Medulla oblongata (tissue), 1 donor: ENCODE data around the gene MSX1.
A peak's percentile ranks its signal among the peaks of the same experiment; 100 is the strongest.
"Not testable (repeated sequence)": the region's sequence is repeated elsewhere in the genome, so short reads cannot be mapped to it uniquely, and the experiment has no call there.

Experiments
- DNase-seq: peaks from one replicate; pipeline ENCODE4 v3.0.0-alpha.2; 2015; ENCODE audit errors: extremely low spot score

Gene MSX1

DNA sequence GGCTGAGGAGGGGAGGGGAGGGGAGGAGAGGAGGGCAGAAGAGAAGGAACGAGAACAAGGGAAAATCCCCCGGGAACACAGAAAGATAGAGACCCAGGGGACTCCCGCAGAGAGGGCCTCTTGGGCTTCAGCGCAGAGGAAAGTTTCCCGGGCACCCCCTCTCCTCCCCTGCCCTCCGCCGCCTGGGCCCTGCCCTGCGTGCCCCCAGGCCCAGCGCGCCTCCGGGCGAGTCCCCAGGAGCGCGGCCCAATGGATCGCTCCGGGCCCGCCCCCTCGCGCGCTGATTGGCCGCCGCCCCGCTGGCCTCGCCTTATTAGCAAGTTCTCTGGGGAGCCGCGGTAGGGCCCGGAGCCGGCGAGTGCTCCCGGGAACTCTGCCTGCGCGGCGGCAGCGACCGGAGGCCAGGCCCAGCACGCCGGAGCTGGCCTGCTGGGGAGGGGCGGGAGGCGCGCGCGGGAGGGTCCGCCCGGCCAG lies at the start of gene MSX1:
TSS of gene MSX1 (plus strand) at position 341 of the 474 bp plus-strand sequence. CDS start 235 bp downstream, outside the sequence.
- DNase-seq = peak; percentile 92

DNA sequence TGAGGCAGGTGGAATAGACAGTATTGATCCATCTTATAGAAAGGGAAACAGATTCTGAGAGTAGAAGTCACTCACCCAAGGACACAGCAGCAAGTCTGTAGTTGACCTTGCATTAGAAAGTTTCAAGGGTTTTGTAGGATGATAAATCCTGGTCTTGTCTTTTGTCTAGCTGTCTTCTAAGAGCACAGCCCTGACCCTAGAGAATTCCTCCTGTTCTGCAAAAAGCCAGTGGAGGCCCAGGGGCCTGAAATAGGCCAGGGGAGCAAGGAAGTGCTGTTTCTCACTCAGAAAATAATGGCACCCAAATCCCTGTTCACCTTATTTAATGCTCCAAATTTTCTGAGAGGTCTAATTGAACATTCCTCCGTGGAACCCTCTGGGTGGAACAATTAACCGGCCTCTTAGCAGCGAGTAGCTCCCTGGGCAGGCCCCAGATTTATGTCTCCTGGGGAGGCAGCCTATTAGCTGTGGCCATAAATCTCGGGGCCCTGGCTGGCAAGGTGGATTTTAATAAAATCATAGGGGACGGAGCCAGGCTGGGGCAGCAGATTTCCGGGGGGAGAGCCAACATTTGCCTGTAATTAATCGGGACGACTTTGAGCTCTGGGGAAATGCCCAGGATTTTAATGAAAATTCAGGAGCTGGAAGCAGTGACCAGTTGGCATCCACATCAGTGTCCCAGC lies 49.2 kb upstream of the MSX1 start:
- DNase-seq = peak; percentile 67

DNA sequence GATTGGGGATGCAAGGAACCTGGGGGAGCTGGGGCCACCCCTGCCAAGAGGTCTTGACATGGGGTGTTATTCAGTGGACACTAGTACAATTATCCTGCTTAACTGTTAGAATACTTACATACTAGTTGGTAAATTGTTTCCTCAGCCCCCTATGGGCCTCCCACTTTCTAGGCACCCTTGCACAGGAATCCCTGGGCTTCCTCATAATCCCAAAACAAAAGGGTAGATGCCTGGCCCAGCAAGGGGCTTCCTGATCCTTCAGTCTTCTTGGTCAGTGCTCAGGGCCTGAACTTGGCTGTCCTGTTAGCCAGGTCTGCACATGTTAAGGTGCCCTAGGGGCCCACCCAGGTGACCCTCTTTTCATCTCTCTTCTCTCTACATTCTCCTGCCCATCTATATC lies 48.7 kb upstream of the MSX1 start:
- no peak for DNase-seq

DNA sequence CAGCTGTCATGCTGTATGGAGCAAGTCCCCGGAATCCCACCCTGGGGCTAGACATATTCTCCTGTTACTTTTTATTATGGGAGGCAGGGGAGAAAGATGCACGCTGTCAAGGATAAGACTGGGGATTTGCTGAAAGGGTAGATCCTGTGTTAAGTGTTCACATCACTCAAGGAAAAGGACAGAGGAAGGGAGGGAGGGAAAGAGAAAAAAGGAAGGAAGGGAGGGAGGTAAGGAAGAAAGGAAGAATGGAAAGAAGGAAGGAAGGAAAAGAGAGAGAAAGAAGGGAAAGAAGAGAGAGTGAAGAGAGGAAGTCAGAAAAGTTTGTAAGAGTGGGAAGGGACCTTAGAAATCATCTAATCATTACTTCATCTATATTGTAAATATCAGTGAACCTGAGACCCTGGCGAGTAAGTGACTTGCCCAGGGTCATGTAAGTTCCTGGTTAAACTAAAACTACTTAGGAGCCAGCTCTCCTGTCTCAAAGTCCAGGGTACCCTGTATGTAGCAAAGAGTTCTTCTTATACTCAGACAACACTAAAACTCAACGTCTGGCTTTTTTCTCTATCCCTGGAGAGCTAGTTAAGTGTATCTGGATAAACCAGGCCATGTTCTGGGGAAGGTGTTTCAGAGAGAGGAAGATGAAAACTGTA lies 47.2 kb upstream of the MSX1 start:
- DNase-seq = no peak

DNA sequence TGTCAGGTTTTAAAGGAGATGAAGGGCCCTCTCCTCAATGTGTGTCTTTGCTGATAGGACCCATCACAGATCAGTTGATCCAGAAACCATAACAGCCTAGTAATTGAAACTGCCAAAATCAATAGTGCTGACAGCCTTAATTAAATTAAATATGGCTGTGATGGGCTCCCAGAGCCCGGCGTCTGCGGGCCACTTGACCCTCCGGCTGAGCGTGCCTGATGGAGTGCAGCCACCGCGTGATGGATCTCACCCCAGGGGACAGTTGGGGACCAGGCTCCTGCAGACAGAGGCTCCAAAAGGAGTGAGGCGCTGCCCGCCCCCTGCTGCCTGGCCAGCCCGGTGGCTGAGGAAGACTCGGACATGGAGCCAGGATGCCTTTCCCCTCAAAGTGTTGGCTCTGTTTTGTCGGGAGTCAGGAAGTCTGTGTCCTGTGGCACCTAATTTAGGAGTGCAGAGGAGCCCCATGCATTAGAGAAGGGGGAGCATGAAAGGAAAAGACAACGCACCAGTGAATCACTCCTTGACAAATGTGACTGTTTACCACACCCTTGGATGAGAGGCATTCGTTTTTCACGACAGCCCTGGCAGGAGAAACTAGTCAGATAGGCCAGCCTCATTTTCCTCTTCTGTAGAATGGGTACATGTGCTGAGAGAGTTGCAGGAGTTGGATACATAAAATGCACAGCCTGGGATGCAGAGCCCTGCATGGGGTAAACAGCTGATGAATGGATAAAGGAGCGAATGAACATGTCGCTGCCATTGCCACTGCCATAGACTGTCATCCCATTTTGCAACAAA lies 40.9 kb upstream of the MSX1 start:
- no peak for DNase-seq

DNA sequence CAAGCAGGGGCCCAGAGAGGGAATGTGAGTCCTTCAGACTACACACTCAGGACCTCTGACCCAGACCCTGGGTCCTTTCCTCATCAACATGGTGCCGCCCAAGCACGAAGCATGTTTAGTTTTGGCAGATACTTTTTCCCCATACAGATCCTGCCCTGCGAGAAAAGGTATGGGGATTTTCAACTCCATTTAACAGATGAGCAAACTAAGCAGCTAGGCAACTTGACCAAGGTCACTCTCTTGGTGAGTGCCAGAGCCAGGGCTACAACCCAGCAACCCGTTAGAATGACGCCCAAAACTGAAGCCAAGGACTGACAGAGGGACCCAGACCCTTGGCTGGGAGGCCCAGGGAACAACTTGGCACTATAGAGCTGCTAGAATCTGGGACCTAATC lies 40.3 kb upstream of the MSX1 start:
- DNase-seq = peak; percentile 36

DNA sequence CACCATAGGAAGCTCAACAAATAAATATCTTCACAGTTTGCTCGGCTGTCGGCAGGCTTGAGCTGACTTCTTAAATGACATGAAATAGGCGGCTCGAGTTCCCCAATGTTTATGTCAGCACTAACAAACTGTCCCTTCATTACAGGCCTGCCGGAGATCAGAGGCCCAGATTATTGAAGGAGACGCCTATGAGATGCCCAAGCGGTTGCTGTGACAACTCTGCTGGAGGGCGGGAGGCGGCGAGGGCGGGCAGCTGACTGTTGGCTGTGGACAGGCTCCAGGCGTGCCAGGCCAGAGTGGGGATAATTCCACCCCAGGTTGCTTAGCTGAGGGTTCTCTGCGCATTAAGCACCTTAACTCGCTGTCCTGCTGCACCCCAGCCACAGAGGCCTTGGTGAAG lies 39.2 kb upstream of the MSX1 start:
- peak; percentile 90 for DNase-seq

DNA sequence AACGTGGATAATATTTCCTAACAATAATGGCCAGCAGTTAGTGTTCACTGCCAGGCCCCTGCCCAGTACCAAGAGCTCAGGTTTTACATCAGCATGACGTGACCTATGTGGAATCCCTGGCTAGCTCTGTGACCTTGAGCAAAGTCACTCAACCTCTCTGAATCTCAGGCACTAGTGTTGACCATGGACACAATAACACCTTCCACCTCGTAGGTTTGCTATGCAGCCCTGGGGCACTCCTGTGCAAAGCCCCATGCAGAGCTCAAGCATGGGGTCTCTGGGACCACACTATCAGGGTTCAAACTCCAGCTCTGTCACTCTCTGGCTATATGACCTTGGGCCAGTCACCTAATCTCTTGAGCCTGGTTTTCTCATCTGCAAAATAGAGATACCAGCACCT lies 38.7 kb upstream of the MSX1 start:
- DNase-seq = no peak

DNA sequence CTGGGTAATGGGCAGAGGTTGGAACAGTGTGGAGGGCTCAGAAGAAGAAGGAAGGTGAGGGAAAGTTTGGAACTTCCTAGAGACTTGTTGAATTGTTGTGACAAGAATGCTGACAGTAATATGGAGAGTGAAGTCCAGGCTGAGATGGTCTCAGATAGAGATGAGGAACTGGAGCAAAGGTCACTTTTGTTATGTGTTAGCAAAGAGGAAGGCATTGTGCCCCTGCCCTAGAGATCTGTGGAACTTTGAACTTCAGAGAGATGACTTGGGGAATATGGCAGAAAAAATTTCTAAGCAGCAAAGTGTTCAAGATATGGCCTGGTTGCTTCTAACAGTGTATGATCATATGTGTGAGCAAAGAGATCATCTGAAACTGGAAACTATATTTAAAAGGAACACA lies 37.9 kb upstream of the MSX1 start:
- DNase-seq = no peak

DNA sequence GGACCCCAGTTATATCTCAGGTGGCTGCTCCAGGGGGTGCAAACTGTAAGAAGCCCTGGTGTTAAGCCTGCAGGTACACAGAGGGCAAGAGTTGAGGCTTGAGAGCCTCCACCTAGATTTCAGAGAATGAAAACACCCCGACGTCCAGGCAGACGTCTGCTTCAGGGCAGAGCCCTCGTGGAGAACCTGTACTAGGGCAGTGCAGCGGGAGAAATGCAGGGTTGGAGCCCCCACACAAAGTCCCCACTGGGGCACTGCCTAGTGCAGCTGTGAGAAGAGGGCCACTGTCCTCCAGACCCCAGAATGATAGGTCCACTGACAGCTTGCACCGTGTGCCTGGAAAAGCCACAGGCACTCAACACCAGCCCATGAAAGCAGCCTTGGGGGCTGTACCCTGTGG lies 37.2 kb upstream of the MSX1 start:
- DNase-seq = not testable (repeated sequence)

DNA sequence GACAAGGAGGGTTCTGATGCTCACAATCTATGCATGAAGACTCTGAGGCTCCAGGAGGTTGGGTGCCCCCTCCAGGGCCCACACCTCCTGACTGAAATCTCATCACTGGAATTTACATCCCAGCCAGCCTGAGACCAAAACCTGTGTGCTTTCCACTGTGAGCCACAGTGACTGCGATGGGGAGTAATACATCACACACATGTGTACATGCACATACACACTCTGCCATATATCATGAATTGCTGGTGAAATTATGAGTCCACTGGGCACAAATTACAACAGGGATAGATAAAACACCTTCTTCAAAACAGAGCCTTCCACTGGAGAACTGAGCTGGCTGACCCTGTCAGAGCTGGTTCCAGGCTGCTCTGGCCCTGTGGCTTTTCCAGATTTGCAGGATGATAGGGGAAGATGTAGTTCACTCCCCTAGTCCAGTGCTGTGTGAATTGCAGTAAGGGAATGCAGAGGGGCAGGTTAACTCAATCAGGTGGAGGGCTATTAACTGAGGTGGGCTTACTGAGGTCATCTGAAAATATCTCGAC lies 35.8 kb upstream of the MSX1 start:
- no peak for DNase-seq

DNA sequence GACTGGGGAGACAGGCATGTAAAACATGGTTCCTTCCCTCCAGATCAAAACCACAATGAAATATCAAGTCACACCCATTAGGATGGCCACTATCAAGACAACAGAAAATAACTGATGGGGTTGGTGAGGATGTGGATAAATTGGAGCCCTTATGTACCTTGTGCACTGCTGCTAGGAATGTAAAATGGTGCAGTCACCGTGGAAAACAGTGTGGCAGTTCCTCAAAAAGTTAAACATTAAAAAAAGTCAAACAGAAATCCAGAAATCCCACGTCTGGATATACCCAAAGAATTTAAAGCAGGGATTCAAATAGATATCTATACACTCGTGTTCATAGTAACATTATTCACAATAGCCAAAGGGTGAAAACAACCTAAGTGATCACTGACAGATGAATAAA lies 35.2 kb upstream of the MSX1 start:
- no peak for DNase-seq

DNA sequence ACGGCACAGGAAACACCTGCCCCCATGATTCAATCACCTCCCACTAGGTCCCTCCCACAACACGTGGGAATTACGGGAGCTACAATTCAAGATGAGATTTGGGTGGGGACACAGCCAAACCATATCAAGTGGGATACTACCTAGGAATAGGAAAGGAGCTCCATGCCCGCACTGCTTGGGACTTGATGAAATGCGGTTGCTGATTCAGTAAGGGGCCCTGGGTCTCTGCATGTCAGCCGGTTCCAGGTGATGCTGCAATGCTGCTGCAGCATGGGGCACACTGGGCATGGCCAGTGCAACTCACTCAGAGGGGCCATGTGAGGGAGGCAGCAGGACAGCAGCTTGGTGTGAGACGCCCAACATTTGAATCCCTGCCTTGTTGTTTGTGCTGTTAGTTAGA lies 34.0 kb upstream of the MSX1 start:
- DNase-seq = no peak

DNA sequence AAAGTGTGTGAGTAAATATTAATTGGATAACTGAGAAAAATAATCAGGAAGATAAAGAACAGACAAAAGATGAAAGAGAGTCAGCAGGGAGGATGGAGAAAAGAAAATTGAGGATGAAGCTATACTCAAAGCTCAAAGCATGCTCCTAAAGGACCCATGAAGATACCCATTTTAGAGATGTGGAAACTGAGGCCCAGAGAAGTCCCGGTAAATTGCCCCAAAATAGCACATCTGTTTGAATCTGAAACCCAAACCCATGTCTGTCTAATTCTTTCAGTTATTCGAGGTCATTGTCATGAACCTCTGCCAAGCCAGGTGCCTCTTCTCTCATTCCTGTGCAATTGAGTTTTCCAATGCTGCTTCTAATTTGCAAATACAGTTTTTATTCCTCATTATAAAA lies 29.6 kb upstream of the MSX1 start:
- no peak for DNase-seq

DNA sequence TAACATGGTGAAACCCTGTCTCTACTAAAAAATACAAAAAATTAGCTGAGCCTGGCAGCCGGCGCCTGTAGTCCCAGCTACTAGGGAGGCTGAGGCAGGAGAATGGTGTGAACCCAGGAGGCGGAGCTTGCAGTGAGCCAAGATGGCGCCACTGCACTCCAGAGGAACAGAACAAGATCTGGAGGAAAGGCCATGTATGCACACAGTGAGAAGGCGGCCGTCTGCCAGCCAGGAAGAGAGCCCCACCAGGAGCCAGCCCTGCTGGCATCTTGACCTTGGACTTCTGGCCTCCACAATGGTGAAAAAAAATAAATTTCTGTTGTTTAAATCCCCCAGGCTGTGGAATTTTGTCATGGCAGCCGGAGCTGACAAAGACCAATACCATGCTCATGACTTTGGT lies 28.2 kb upstream of the MSX1 start:
- DNase-seq = no peak

DNA sequence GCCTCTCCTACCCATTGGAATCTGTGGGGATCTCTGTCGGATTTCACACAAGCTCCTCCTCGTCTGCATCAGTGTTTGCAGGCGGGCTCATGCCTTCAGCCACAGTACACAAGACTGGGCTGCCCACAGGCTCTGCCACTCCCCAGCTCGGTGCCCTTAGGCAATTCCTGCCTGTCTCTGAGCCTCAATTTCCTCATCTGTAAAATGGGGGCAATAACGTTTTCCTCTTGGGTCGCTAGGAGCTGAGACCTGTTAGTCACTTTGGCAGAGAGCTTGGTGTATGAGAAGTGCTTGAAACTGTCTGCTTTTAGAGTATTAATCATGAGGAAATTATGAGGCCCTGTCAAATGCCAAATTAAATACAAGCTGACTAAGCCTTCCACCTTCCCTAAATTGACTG lies 27.6 kb upstream of the MSX1 start:
- DNase-seq = no peak

DNA sequence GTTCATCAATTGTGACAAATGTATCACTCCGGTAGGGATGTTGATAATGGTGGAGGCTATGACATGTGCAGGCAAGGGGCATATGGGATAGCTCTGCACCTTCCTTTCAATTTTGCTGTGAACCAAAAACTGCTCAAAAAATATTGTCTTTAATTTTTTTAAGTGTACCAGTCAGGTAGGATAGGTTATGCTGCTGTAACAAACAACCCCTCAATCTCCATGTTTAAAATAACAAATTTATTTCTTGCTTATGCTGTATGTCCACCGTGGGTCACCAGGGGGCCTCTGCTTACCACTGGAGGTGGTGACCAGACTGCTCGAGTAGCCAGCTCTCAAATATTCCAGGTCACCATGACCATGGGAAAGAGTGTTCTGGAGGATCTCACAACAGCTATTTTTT lies 23.4 kb upstream of the MSX1 start:
- DNase-seq = no peak

DNA sequence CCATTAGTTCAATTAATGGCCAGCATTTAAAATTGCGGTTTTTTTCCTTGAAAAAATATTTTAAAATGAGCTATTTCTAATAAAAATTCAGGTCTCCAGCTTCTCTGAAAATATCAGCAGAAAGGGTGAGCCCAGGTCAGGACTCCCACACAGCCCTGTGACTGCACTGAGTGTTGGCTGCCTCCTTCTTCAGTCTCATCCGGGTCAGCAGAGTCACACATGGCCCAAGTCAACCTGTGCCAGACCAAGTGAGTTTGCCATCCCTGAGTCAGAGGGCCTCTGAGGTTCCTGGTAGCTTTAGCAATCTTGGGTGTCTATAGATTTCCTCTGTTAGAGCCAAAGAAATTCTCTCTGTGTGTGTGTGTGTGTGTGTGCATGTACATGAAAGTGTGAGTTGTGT lies 22.1 kb upstream of the MSX1 start:
- DNase-seq = no peak

DNA sequence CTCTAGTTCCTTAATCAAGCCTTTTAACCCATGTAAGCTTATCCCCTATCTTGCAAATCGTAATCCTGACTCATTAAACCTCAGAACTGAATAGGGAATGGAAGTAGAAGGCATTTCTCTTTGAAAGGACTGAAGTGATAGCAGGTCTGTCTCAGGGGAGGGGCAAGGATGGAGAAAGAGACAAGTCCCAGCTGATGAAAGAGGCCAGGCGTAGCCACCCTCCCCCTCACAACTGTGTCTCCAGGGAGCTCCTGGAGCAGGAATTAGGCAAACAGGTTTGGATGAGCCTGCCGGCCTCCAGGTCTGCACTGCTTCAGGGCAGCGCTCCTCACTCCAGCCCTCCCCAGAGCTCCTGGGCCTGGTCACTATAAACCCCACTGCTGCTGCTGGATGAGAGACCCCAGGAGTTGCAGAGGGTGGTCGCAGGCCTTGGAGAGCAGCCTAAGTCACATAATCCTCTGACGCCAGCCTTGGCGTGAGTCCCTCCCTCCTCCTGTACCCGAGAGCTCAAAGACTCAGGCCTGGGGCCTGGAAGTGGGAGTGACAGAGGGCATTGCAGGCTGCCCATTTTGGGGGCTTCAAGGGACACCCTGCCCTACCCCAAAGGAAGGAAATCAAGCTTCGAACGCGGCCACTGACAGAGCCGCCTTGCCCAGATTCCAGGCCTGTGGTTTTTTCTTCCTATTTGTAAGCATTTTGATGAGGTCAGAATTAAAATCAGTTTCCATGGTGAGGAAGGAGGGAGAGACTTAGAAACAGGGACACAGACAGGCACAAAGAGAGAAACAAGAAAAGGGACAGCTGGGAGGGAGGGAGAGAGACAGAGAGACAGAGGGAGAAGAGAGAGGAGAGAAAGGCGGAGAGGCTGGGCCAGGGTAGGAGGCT lies 21.2 kb upstream of the MSX1 start:
- DNase-seq = peak; percentile 48

DNA sequence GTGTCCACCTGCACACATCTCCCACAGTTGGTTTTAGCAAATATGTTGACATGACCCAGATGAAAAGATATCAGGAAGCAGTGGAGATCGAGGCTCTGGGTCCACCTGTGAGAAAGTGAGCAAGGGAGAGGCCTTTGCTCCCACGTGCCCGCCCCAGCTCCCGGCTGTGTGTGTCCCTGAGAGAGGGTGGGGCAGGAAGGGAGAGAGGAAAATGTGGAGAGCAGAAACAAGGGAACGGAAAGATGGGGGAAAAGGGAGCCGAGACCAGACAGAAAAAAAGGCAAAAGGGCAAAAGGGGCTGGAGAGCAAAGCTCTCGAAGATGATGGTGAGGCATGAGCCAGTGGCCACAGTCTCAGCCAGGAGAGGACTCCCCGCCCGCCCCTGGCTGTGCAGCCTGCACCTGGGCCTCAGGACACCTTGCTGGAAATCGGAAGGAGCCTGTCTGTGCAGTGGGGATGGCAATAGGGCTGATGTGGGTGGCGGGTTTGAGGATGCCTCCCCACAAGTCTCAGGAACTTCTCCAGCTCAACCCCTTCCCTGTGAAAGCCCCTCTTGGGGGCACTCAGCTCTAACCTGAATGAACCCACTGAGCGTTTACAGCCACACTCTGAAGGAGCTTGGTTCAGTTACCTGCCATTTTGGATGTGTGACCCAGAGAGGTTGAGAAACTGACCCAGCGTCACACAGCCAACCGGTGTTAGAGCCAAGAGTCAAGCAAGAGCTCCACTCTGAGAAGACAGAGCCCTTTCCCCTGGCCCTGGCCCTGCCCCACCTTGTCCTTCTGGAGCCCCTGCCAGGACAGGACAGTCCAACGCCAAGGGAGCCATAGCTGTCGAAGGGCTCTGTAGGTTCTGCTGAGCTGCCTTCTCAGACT lies 20.3 kb upstream of the MSX1 start:
- DNase-seq = no peak

DNA sequence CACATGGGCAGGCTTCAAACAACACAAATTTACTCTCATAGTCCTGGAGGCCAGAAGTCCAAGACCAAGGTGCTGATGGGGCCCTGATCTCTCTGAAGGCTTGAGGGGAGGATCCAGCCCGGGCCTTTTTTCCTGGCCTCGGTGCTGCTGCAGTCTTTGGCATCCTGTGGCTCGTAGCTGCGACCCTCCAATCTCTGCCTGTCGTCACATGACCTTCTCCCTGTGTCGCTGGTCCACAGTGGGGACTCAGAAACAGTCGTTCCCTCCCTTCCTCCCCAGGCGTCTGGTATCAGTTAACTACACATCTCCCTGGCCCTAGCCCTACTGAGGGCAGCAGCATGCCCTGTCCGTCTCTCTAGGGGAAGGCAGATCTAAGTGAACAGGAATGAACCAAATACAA lies 19.1 kb upstream of the MSX1 start:
- DNase-seq = no peak
